IPS-15b (cell line): ENCODE data around the gene OSTC.

ENCODE experiments used
- H3K27me3 ChIP-seq: one replicate; pipeline ENCODE4 v1.6.1; 2013; ENCODE audit warnings: low read length; ENCODE audit not compliant: control insufficient read depth, insufficient read depth
- H3K36me3 ChIP-seq: one replicate; pipeline ENCODE4 v1.6.1; 2013; ENCODE audit warnings: low read length; ENCODE audit not compliant: control insufficient read depth, insufficient read depth
- H3K4me1 ChIP-seq: one replicate; pipeline ENCODE4 v1.6.1; 2013; ENCODE audit warnings: mild to moderate bottlenecking, low read length; ENCODE audit not compliant: control insufficient read depth, insufficient read depth
- H3K4me3 ChIP-seq: one replicate; pipeline ENCODE4 v1.5.1; 2013; ENCODE audit warnings: low read depth, low read length
- H3K9ac ChIP-seq: one replicate; pipeline ENCODE4 v1.6.1; 2013; ENCODE audit warnings: low read depth, mild to moderate bottlenecking, low read length
- H3K9me3 ChIP-seq: one replicate; pipeline ENCODE4 v1.6.1; 2013; ENCODE audit warnings: mild to moderate bottlenecking, low read length; ENCODE audit not compliant: control insufficient read depth, insufficient read depth

Gene OSTC

GRCh38 chr4:108662629-108663028 is 12.2 kb downstream of the OSTC start:
- Histone ChIP-seq H3K9me3 (no peaks in the 10 kb centered on the region), H3K27me3 (no peaks in the 10 kb centered on the region), H3K4me3 (no peak overlapping the region), H3K36me3 (peaks cover 6% of the 10 kb centered on the region), H3K4me1 (no peaks in the 10 kb centered on the region), H3K9ac (no peak overlapping the region)

GRCh38 chr4:108674356-108674977 is 24.1 kb downstream of the OSTC start:
- H3K27me3 ChIP-seq: no peaks in the 10 kb centered on the region
- no peak overlapping the region for H3K4me3 ChIP-seq
- H3K36me3 ChIP-seq: no peaks in the 10 kb centered on the region
- H3K4me1 ChIP-seq: no peaks in the 10 kb centered on the region
- no peak overlapping the region for H3K9ac ChIP-seq
- no peaks in the 10 kb centered on the region for H3K9me3 ChIP-seq

GRCh38 chr4:108681321-108681809 is 31.0 kb downstream of the OSTC start:
- Histone ChIP-seq H3K36me3 (no peaks in the 10 kb centered on the region), H3K9me3 (no peaks in the 10 kb centered on the region), H3K4me3 (no peak overlapping the region), H3K27me3 (no peaks in the 10 kb centered on the region), H3K9ac (no peak overlapping the region), H3K4me1 (no peaks in the 10 kb centered on the region)

GRCh38 chr4:108683479-108683878 is 33.1 kb downstream of the OSTC start:
- H3K4me1 ChIP-seq: no peaks in the 10 kb centered on the region
- no peaks in the 10 kb centered on the region for H3K9me3 ChIP-seq
- H3K36me3 ChIP-seq: no peaks in the 10 kb centered on the region
- H3K9ac ChIP-seq: no peak overlapping the region
- no peaks in the 10 kb centered on the region for H3K27me3 ChIP-seq
- H3K4me3 ChIP-seq: no peak overlapping the region

DNA sequence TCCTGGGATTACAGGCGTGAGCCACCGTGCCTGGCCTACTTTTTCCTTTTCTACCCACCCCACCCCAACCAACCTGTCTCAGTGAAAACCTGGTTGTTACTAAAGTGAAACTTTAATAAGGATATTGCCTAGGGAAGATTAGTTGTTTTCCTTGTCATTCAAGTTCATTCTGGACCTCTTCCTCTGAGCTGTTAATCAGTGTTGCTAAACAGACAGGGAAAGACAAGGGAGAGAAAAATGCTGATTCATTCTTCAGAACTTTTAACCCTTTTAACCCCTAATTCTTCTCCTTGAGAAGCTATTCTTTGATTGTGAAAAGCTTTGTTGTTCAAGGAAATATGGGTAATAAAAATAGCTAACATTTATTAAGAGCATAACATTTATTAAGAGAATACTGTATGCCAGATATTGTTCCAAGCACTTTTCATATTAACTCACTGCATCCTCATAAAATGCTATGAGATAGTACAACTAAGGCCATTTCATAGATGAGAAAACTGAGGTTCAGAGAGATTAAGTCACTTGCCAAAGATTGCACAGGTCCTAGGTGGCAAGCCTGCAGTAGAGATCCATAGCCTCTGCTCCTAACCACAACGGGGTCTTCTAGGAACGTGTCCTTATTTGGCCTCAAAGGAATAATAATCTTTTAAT is 34.8 kb downstream of the OSTC start:
- no peak overlapping the region for H3K9ac ChIP-seq
- no peaks in the 10 kb centered on the region for H3K4me1 ChIP-seq
- no peaks in the 10 kb centered on the region for H3K36me3 ChIP-seq
- H3K9me3 ChIP-seq: no peaks in the 10 kb centered on the region
- H3K27me3 ChIP-seq: no peaks in the 10 kb centered on the region
- H3K4me3 ChIP-seq: no peak overlapping the region

GRCh38 chr4:108690738-108691137 is 40.3 kb downstream of the OSTC start:
- H3K9me3 ChIP-seq: no peaks in the 10 kb centered on the region
- no peak overlapping the region for H3K4me3 ChIP-seq
- H3K36me3 ChIP-seq: no peaks in the 10 kb centered on the region

GRCh38 chr4:108693211-108693610 is 42.8 kb downstream of the OSTC start:
- H3K4me1 ChIP-seq: peaks cover 8% of the 10 kb centered on the region
- H3K9ac ChIP-seq: no peak overlapping the region
- H3K36me3 ChIP-seq: no peaks in the 10 kb centered on the region
- no peak overlapping the region for H3K4me3 ChIP-seq
- no peaks in the 10 kb centered on the region for H3K27me3 ChIP-seq
- H3K9me3 ChIP-seq: no peaks in the 10 kb centered on the region

More at GRCh38 chr4:108690738-108691137, 40.3 kb downstream of the OSTC start:
- H3K27me3 ChIP-seq: no peaks in the 10 kb centered on the region
- H3K9ac ChIP-seq: no peak overlapping the region
- peaks cover under 1% of the 10 kb centered on the region for H3K4me1 ChIP-seq

DNA sequence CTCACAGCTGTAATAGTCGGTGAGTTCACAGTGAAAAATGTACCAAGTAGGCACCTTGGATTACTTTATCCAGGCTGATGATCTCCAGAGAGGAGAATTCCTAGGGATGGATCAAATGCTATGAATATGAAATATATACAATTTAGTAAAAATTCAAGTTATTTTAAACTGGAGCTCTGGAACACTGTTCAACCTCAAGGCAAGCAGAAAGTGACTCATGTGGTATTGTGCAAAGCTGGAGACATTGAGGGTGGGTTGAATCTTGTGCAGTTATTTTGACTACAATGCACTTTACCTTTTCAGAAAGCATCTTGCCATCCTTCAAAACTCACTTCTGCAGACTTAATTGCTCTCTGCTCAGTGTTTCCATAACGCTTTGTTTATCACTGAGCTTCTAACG is 43.4 kb downstream of the OSTC start:
- Histone ChIP-seq H3K9me3 (no peaks in the 10 kb centered on the region), H3K36me3 (no peaks in the 10 kb centered on the region), H3K27me3 (no peaks in the 10 kb centered on the region), H3K4me3 (no peak overlapping the region), H3K9ac (no peak overlapping the region), H3K4me1 (peaks cover 8% of the 10 kb centered on the region)

DNA sequence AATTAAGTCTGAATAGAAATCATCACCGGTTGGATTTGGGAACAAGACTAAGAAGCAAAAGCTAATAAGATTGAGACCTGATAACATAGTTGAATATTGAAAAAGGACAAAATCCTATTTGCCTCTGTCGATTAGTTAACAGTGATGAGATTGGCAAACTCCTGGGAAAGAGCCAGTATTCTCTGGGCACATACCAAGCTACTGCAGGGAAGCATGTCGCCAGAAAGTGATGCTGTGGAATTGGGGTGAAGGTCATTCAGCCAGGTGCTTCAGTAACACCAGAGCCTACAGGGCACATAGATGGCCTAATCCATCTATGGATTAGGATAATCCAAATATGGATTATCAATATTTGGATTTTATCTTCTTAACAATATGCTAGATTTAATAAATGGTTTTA is 44.0 kb downstream of the OSTC start:
- Histone ChIP-seq H3K36me3 (no peaks in the 10 kb centered on the region), H3K4me3 (no peak overlapping the region), H3K9ac (no peak overlapping the region), H3K27me3 (no peaks in the 10 kb centered on the region), H3K4me1 (peaks cover 8% of the 10 kb centered on the region), H3K9me3 (no peaks in the 10 kb centered on the region)

DNA sequence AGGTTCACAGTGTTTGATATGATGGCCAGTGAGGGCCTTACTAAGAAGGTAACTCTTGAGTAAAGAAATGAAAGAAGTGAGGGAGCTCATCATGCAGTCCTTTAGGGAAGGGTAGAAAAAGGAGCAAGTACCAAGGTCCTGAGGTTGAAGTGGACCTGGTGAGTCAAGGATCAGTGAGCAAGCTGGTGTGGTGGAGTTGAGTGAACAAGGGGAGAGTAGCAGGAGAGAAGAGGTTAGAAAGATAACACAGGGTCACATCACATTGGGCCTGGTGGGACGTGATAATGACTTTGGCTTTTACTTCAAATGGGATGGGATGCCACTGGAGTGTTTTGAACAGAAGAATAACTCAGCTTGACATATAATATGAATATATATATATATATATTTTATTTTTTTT is 44.7 kb downstream of the OSTC start:
- no peaks in the 10 kb centered on the region for H3K36me3 ChIP-seq
- H3K4me1 ChIP-seq: peaks cover 8% of the 10 kb centered on the region
- H3K9ac ChIP-seq: no peak overlapping the region
- H3K9me3 ChIP-seq: no peaks in the 10 kb centered on the region
- H3K4me3 ChIP-seq: no peak overlapping the region
- no peaks in the 10 kb centered on the region for H3K27me3 ChIP-seq

GRCh38 chr4:108696160-108696559 is 45.8 kb downstream of the OSTC start:
- H3K9ac ChIP-seq: no peak overlapping the region
- no peaks in the 10 kb centered on the region for H3K9me3 ChIP-seq
- no peaks in the 10 kb centered on the region for H3K36me3 ChIP-seq
- no peak overlapping the region for H3K4me3 ChIP-seq
- no peaks in the 10 kb centered on the region for H3K27me3 ChIP-seq
- peaks cover 8% of the 10 kb centered on the region for H3K4me1 ChIP-seq

- H3K27me3 ChIP-seq: no peaks in the 10 kb centered on the region
- H3K9me3 ChIP-seq: no peaks in the 10 kb centered on the region
- no peak overlapping the region for H3K9ac ChIP-seq
- H3K4me1 ChIP-seq: peaks cover 8% of the 10 kb centered on the region
- no peaks in the 10 kb centered on the region for H3K36me3 ChIP-seq
- no peak overlapping the region for H3K4me3 ChIP-seq
Measured at GRCh38 chr4:108700081-108700757, 49.8 kb downstream of the OSTC start.
